HepG2 (cell line): ENCODE results near the gene FOXRED2. TPM values are rescaled to one million over a fixed set of nuclear protein-coding genes. Genes with fewer than 3 reads are reported as not detected.

Source experiments
- ATAC-seq: fragments of 200-7000 bp; cut with Tn5 transposase; 3 replicates; pipeline ENCODE4 v1.9.1; 2020; ENCODE audit warnings: mild to moderate bottlenecking, moderate library complexity
- BruUV-seq: library from RNA; stranded (reverse); fragments of 400-500 nt; replicated peaks from 2 replicates; lab custom pipeline; 2021; lab: Mats Ljungman, UMichigan
- CTCF ChIA-PET: fragments of 300-600 bp; formaldehyde crosslinking; extraction: SDS; loops from one replicate; lab custom pipeline; 2021; ENCODE audit warnings: low total read pairs, inconsistent platforms, low intra/inter-chr PET ratio; lab: Yijun Ruan, JAX
- POLR2A ChIA-PET: fragments of 350-600 bp; sonication (Branson Sonifier 250); formaldehyde crosslinking; loops from one replicate; lab custom pipeline; 2020; ENCODE audit warnings: antibody characterized with exemption, inconsistent platforms; lab: Yijun Ruan, JAX
- DNase-seq: peaks from one replicate; pipeline ENCODE4 v3.0.0-alpha.2; 2015; ENCODE audit warnings: low spot score
- FAIRE-seq: peaks from 3 replicates; lab custom pipeline; 2011; peaks lifted over from hg19 to GRCh38; lab: Jason Lieb, UNC
- H2AFZ ChIP-seq: one replicate; pipeline ENCODE4 v1.6.1; 2011; ENCODE audit warnings: low read length, inconsistent platforms
- H3K27ac ChIP-seq: fragments of 300-600 bp; 3 replicates; pipeline ENCODE4 v1.8.0; 2011; ENCODE audit warnings: mixed run types, mild to moderate bottlenecking, mixed read lengths, low read length, inconsistent platforms; ENCODE audit not compliant: insufficient read depth; ENCODE audit errors: extremely low read length
- H3K27me3 ChIP-seq, 2 experiments: fragments of 200-600 bp in 1 of 2; 2 replicates in 1 of 2; 3 replicates in 1 of 2; pipeline versions ENCODE4 v1.6.0 to v1.8.0; 2011; ENCODE audit warnings: low read length in 2 of 2, mild to moderate bottlenecking in 2 of 2, moderate library complexity in 2 of 2, inconsistent platforms in 1 of 2; ENCODE audit not compliant: insufficient read depth in 2 of 2, control insufficient read depth in 1 of 2
- H3K36me3 ChIP-seq, 2 experiments: fragments of 200-600 bp in 1 of 2; replicated peaks in 1 of 2; 2 replicates in 1 of 2; 3 replicates in 1 of 2; pipeline versions ENCODE4 v1.5.1 to v1.8.0; 2011; ENCODE audit warnings: low read length in 2 of 2, inconsistent platforms in 1 of 2; ENCODE audit not compliant: insufficient read depth in 2 of 2, control insufficient read depth in 1 of 2
- H3K4me1 ChIP-seq: 2 replicates; pipeline ENCODE4 v1.5.1; 2012; ENCODE audit warnings: low read length, inconsistent platforms; ENCODE audit not compliant: insufficient read depth
- H3K4me2 ChIP-seq: 2 replicates; pipeline ENCODE4 v1.6.0; 2011; ENCODE audit warnings: low read depth, low read length, inconsistent platforms
- H3K4me3 ChIP-seq, 3 experiments: fragments of 200-600 bp in 1 of 3; sonication (generic), shearing (Covaris generic) in 1 of 3; replicated peaks in 1 of 3; 2 replicates each; pipeline ENCODE4 v1.5.1; 2011 to 2016; ENCODE audit warnings: low read length in 3 of 3, inconsistent platforms in 2 of 3, low read depth in 2 of 3, mild to moderate bottlenecking in 2 of 3, control low read depth in 1 of 3, mixed read lengths in 1 of 3; ENCODE audit not compliant: insufficient read depth in 1 of 3
- H3K79me2 ChIP-seq: one replicate; pipeline ENCODE4 v1.6.1; 2011; ENCODE audit warnings: low read length, inconsistent platforms; ENCODE audit not compliant: insufficient read depth
- H3K9ac ChIP-seq: 2 replicates; pipeline ENCODE4 v1.6.0; 2011; ENCODE audit warnings: mild to moderate bottlenecking, low read depth, low read length, inconsistent platforms; ENCODE audit not compliant: insufficient read depth
- H3K9me3 ChIP-seq: 2 replicates; pipeline ENCODE4 v1.5.1; 2012; ENCODE audit warnings: mild to moderate bottlenecking, low read length
- H4K20me1 ChIP-seq: 2 replicates; pipeline ENCODE4 v1.6.0; 2011; ENCODE audit warnings: inconsistent platforms, mild to moderate bottlenecking, low read length, moderate library complexity; ENCODE audit not compliant: insufficient read depth
- ZFP91 ChIP-seq: sonication (generic); formaldehyde crosslinking; IDR thresholded peaks from 2 replicates; pipeline ENCODE4 v1.9.0; 2022; ENCODE audit warnings: missing genetic modification reagents, mild to moderate bottlenecking, borderline replicate concordance
- ZNF138 ChIP-seq: sonication (generic); formaldehyde crosslinking; IDR thresholded peaks from 2 replicates; pipeline ENCODE4 v1.5.0; 2020; ENCODE audit warnings: mild to moderate bottlenecking, low read depth, missing genetic modification reagents
- ZNF687 ChIP-seq: sonication (generic); formaldehyde crosslinking; IDR thresholded peaks from 2 replicates; pipeline ENCODE4 v1.5.1; 2020; ENCODE audit warnings: mild to moderate bottlenecking, missing genetic modification reagents, moderate library complexity
- WGBS: methylation state at CpG from one replicate; pipeline ENCODE4 v1.1.6; 2017; ENCODE audit warnings: low lambda C conversion rate; 5-methylcytosine and 5-hydroxymethylcytosine counted together
- in situ Hi-C: cut with HindIII; loops from 2 replicates; pipeline ENCODE4 v1.10.0; 2017; ENCODE audit warnings: low pct_unique_long_range_greater_than_20kb; ENCODE audit not compliant: extremely low pct_ligation_motif_present
- intact Hi-C: fragments of 100-400 bp; cut with micrococcal nuclease; formaldehyde crosslinking; loops from one replicate; pipeline ENCODE4 v1.10.0; 2022; ENCODE audit not compliant: unreplicated experiment
- polyA plus RNA-seq, 8 experiments: library from polyadenylated mRNA; depleted of rRNA in 3 of 8; stranded (reverse) in 7 of 8; unstranded in 1 of 8; fragments of >200 nt; fragmentation: Illumina TruSeq in 4 of 8; extraction: Trizol in 4 of 8; gene quantifications; 2 replicates each; pipeline versions ENCODE4 v1.2.1 to v1.2.3, GENCODE V29; 2011 to 2016; ENCODE audit warnings: low read depth in 4 of 8, missing spikeins in 1 of 8, mixed read lengths in 1 of 8; ENCODE audit not compliant: insufficient read depth in 1 of 8
- total RNA-seq, 5 experiments: library from RNA; depleted of rRNA; stranded (reverse); fragments of >200 nt; fragmentation: Illumina TruSeq; extraction: Trizol; gene quantifications; 2 replicates each; pipeline ENCODE4 v1.2.3, GENCODE V29; 2016; ENCODE audit warnings: low read depth in 1 of 5

Gene FOXRED2
- total and polyA plus RNA-seq, 2 of the 13 experiments (the other 11 are each of a cell fraction or from before 2014, with no cell fraction given), result 9.3 to 28.1 TPM

GRCh38 chr22:36449596-36450175, 57.2 kb downstream of the FOXRED2 start:
- TF ChIP-seq ZFP91 (CRISPR knock-in tag) (peak; percentile 33; the same call in 1 of the 2 replicates), ZNF687 (peak; percentile 42; the same call in 1 of the 2 replicates), ZNF138 (CRISPR knock-in tag) (no peak)
- H3K9ac ChIP-seq, result 0 out of 2 replicates have a peak overlapping the region, but pooled peaks have one; percentile 18
- BruUV-seq, result no TSS peak
- in situ Hi-C loops (no loop called here), intact Hi-C loops (no loop called here)
- H3K36me3 ChIP-seq, result no peaks in the 10 kb centered on the region
- FAIRE-seq, result no peak
- H3K27me3 ChIP-seq, result no peaks in the 10 kb centered on the region
- 52% methylated on average over 9 of the region's 11 CpGs for WGBS
- no peak overlapping the region for H2AFZ ChIP-seq
- H3K79me2 ChIP-seq, result no peaks in the 10 kb centered on the region
- peak overlapping the region in 1 of 3 experiments; percentile 45; a peak in 1 of 6 replicates for H3K4me3 ChIP-seq
- H3K27ac ChIP-seq, result no peak overlapping the region
- POLR2A ChIA-PET, result no interaction called here
- DNase-seq, result no peak
- peaks cover 76% of the 10 kb centered on the region for H3K4me1 ChIP-seq
- CTCF ChIA-PET, result no interaction called here
- H4K20me1 ChIP-seq, result no peaks in the 10 kb centered on the region
- no peak for ATAC-seq
- H3K9me3 ChIP-seq, result no peaks in the 10 kb centered on the region
- H3K4me2 ChIP-seq, result peak overlapping the region; percentile 65
